Epithelial cell of proximal tubule (primary cell): ENCODE measurements around the gene KLHDC8A. TPM values are rescaled to one million over a fixed set of nuclear protein-coding genes. Genes with fewer than 3 reads are reported as not detected.

Source experiments
- DNase-seq: peaks from one replicate; pipeline ENCODE4 v3.0.0-alpha.2; 2011; ENCODE audit warnings: low read depth
- H3K4me3 ChIP-seq: 2 replicates; pipeline ENCODE4 v1.5.1; 2011; ENCODE audit warnings: low read depth, mild to moderate bottlenecking, low read length
- CTCF ChIP-seq: conservative IDR thresholded peaks from 2 replicates; pipeline ENCODE4 v1.5.1; 2012; ENCODE audit warnings: low read depth, mild to moderate bottlenecking, low read length
- total RNA-seq: library from RNA; depleted of rRNA; stranded (reverse); fragments of >200 nt; gene quantifications from 2 replicates; pipeline ENCODE4 v1.2.3, GENCODE V29; 2015

Gene KLHDC8A
- total RNA-seq, 1 donor from 2014 or later = 9.6 TPM

DNA sequence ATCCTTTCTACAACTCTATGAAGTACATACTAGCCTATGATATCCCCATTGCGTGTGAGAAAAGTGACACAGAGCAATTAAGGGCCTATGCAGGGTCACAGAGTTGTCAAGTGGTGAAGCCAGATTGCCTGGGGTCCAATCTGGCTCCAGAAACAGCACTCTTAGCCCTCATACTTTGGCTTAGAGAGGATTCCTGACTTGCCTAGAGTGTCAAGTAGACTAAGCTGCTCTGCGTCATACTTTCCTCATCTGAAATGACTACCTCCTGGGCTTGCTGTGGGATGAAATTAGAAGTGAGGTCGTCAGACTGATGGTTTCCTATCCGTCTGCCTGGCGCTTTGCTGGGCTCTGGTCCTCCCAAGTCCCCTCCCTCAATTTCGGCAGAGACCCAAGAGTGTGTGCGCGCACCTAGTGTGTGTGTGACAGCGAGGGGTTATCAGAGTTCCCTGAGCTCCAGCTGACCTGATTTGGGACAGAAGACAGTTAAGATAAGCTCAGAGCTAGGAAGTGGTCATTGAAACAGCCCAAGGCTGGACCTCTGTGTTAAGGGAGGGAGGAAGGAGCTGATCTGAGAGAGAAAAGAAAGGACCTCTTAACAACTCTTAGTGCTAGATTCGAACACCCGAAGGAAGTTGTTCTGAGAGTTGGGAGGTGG lies 29.8 kb downstream of the KLHDC8A start:
- DNase-seq = no peak
- no peak for TF ChIP-seq CTCF
- H3K4me3 ChIP-seq = no peak overlapping the region

DNA sequence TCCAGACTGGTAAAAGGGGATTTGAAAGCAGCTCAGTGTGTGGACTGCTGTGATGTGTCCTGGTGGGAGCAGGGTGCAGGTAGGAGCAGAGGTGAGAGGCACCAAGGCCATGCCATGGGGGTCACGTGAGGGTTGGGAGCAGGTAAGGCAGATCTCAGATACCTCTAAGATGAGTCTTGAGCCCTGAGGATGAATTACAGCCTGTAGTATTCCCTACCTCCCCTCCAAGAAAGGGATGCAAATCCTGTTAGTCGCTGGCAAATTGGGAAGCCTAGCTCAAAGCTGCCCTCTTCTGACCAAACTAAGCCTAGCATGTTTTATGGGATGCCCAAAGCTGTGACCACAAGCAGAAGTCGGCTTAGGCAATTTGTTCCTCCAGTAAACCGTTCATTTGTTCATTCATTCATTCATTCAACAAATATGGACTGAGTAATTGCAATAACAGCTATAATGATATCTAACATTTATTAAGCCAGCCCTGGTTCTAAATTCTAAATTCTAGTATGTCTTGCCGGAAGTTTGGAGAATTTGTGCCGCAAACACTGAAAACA lies 31.3 kb downstream of the KLHDC8A start:
- peak; percentile 46 for DNase-seq
- peak; percentile 72 for TF ChIP-seq CTCF
- no peak overlapping the region for H3K4me3 ChIP-seq

- peak; percentile 77 for DNase-seq
- TF ChIP-seq CTCF = no peak
- no peak overlapping the region for H3K4me3 ChIP-seq
Observed at GRCh38 chr1:205324781-205325180, 31.9 kb downstream of the KLHDC8A start.

DNA sequence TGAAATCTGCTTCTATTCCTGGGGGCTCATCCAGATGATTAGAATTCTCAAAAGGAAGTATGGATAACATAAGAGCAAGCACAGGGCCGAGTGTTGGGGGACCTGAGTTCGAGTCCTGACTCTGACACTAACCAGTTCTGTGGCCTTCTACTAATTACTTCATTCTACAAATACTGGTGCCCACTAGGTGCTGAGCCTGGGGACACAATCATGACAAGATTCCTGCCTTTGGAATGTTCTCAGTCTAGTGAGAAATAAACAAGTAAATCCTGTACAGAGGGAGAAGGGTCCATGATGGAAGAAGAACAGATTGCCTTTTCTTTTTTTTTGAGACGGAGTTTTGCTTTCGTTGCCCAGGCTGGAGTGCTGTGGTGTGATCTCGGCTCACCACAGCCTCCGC lies 32.9 kb downstream of the KLHDC8A start:
- no peak for TF ChIP-seq CTCF
- H3K4me3 ChIP-seq = no peak overlapping the region
- no peak for DNase-seq

DNA sequence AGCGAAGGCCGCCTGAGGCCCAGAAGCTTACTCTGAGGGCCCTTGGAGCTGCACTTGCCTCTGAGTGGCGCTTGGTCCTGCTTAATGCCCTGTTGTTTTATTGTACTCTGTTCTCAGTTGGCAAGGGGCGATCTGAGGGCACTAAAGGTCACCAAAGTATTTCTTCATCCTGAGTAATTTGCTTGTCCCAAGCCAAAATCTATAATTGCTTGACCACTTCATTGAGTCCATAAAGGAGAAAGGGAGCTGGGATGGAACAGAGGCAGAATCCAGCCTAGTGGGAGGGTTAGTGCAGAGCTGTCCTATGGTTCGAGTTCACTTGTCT lies 34.8 kb downstream of the KLHDC8A start:
- DNase-seq = no peak
- peak overlapping the region; percentile 66 for H3K4me3 ChIP-seq
- no peak for TF ChIP-seq CTCF

DNA sequence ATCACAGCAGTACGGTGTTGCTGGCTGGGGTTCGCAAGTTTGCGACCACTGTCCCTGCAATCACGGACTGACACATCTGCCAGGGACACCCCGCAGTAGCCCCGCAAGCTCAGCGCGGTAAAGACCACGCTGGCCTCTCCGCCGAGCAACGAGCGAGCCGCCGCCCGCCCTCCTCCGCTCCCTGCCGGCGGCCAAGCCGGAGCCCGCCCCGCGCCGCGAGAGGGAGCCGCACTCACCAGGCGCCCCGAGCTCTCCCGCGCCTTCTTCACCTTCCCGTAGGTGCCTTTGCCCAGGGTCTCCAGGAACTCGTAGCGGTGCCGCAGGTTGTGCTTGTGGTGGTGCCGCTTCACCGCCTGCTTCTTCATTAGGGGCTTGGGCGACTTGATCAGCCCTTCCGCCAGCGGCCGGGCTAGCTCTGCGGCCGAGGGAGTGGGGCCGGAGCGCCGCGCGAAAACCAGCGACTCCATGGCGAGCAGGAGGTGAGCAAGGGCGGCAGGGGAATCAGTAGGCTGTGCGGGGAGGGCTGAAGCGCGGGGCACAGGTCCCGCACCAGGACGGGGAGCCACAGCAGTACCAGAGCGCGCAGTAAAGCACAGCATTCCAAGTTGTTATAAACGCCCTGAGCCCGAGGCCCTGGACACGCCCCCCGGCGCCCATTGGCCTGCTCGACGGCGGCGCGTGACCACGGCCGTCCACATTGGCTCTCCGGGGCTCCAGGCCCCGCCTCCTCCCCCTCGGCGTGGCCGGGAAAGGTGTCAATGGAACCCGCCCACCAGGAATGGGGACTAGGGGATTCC lies 35.4 kb downstream of the KLHDC8A start, which contains the start of gene NUAK2:
Gene NUAK2 (minus strand): TSS at position 584 of the 797 bp plus-strand sequence. CDS start 117 bp downstream, at position 467.
- DNase-seq = no peak
- peak; percentile 43 for TF ChIP-seq CTCF
- H3K4me3 ChIP-seq = peak within 1 kb of the TSS; percentile 66
